ENCODE results near the gene RABGGTB. TPM values are rescaled to one million over a fixed set of nuclear protein-coding genes. Genes with fewer than 3 reads are reported as not detected.

The RABGGTB gene
- total and polyA plus RNA-seq, 2 experiments from 2014 or later, result 77.1 to 162 TPM

- no peak overlapping the region for H3K4me2 ChIP-seq
- no peak overlapping the region for H2AFZ ChIP-seq
- peaks cover 19% of the 10 kb centered on the region for H3K4me1 Mint-ChIP-seq
- peaks cover 97% of the 10 kb centered on the region for H3K36me3 Mint-ChIP-seq (ENCODE audit: low read depth)
- ATAC-seq (no peak), DNase-seq (ENCODE audit: low spot score) (no peak)
- H3K27me3 ChIP-seq (ENCODE audit: insufficient read depth), result no peaks in the 10 kb centered on the region
- no peak overlapping the region for H3K27ac Mint-ChIP-seq
- H3K4me3 ChIP-seq, result no peak overlapping the region
- H3K79me2 ChIP-seq (replicated peaks; ENCODE audit: insufficient read depth), result peaks cover 37% of the 10 kb centered on the region
- H3K27ac ChIP-seq (ENCODE audit: low read depth), result no peak overlapping the region
- H3K4me1 ChIP-seq (ENCODE audit: insufficient read depth), result peaks cover under 1% of the 10 kb centered on the region; the same call in 1 of the 2 replicates
- no peaks in the 10 kb centered on the region; the same call in 2 of the 3 replicates for H3K9me3 Mint-ChIP-seq
- peaks cover 43% of the 10 kb centered on the region for H3F3A ChIP-seq (replicated peaks; ENCODE audit: low read depth)
- no peak overlapping the region for H3K4me3 Mint-ChIP-seq
- no peaks in the 10 kb centered on the region for H3K9me2 ChIP-seq (ENCODE audit: insufficient read depth)
- H3K36me3 ChIP-seq (ENCODE audit: insufficient read depth), result peaks cover 67% of the 10 kb centered on the region
- peaks cover 50% of the 10 kb centered on the region for H4K20me1 ChIP-seq (replicated peaks; ENCODE audit: insufficient read depth)
- H3K27me3 Mint-ChIP-seq (ENCODE audit: insufficient read depth, low read depth, poor library complexity), result peaks cover 5% of the 10 kb centered on the region
- TF ChIP-seq CREB1 (CRISPR knock-in tag; IDR thresholded peaks at IDR 0.05; ENCODE audit: low read depth), result no peak
- no peak for TF ChIP-seq STAT1 (IDR thresholded peaks at IDR 0.05; ENCODE audit: unreplicated experiment)
- TF ChIP-seq NANOG (IDR thresholded peaks at IDR 0.05; ENCODE audit: borderline replicate concordance), result no peak
- TF ChIP-seq POLR2AphosphoS5 (IDR thresholded peaks at IDR 0.05; ENCODE audit: low read depth), result no peak
- TF ChIP-seq EZH2phosphoT487 (IDR thresholded peaks at IDR 0.05; ENCODE audit: unreplicated experiment), result no peak
- no peak for TF ChIP-seq JUNB (IDR thresholded peaks at IDR 0.05; ENCODE audit: unreplicated experiment)
- TF ChIP-seq, protein P1, sequence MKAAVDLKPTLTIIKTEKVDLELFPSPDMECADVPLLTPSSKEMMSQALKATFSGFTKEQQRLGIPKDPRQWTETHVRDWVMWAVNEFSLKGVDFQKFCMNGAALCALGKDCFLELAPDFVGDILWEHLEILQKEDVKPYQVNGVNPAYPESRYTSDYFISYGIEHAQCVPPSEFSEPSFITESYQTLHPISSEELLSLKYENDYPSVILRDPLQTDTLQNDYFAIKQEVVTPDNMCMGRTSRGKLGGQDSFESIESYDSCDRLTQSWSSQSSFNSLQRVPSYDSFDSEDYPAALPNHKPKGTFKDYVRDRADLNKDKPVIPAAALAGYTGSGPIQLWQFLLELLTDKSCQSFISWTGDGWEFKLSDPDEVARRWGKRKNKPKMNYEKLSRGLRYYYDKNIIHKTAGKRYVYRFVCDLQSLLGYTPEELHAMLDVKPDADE (IDR thresholded peaks at IDR 0.05), result no peak
- TF ChIP-seq, protein P2, sequence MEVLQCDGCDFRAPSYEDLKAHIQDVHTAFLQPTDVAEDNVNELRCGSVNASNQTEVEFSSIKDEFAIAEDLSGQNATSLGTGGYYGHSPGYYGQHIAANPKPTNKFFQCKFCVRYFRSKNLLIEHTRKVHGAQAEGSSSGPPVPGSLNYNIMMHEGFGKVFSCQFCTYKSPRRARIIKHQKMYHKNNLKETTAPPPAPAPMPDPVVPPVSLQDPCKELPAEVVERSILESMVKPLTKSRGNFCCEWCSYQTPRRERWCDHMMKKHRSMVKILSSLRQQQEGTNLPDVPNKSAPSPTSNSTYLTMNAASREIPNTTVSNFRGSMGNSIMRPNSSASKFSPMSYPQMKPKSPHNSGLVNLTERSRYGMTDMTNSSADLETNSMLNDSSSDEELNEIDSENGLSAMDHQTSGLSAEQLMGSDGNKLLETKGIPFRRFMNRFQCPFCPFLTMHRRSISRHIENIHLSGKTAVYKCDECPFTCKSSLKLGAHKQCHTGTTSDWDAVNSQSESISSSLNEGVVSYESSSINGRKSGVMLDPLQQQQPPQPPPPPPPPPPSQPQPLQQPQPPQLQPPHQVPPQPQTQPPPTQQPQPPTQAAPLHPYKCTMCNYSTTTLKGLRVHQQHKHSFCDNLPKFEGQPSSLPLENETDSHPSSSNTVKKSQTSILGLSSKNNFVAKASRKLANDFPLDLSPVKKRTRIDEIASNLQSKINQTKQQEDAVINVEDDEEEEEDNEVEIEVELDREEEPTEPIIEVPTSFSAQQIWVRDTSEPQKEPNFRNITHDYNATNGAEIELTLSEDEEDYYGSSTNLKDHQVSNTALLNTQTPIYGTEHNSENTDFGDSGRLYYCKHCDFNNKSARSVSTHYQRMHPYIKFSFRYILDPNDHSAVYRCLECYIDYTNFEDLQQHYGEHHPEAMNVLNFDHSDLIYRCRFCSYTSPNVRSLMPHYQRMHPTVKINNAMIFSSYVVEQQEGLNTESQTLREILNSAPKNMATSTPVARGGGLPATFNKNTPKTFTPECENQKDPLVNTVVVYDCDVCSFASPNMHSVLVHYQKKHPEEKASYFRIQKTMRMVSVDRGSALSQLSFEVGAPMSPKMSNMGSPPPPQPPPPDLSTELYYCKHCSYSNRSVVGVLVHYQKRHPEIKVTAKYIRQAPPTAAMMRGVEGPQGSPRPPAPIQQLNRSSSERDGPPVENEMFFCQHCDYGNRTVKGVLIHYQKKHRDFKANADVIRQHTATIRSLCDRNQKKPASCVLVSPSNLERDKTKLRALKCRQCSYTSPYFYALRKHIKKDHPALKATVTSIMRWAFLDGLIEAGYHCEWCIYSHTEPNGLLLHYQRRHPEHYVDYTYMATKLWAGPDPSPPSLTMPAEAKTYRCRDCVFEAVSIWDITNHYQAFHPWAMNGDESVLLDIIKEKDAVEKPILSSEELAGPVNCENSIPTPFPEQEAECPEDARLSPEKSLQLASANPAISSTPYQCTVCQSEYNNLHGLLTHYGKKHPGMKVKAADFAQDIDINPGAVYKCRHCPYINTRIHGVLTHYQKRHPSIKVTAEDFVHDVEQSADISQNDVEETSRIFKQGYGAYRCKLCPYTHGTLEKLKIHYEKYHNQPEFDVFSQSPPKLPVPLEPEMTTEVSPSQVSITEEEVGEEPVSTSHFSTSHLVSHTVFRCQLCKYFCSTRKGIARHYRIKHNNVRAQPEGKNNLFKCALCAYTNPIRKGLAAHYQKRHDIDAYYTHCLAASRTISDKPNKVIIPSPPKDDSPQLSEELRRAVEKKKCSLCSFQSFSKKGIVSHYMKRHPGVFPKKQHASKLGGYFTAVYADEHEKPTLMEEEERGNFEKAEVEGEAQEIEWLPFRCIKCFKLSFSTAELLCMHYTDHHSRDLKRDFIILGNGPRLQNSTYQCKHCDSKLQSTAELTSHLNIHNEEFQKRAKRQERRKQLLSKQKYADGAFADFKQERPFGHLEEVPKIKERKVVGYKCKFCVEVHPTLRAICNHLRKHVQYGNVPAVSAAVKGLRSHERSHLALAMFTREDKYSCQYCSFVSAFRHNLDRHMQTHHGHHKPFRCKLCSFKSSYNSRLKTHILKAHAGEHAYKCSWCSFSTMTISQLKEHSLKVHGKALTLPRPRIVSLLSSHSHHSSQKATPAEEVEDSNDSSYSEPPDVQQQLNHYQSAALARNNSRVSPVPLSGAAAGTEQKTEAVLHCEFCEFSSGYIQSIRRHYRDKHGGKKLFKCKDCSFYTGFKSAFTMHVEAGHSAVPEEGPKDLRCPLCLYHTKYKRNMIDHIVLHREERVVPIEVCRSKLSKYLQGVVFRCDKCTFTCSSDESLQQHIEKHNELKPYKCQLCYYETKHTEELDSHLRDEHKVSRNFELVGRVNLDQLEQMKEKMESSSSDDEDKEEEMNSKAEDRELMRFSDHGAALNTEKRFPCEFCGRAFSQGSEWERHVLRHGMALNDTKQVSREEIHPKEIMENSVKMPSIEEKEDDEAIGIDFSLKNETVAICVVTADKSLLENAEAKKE (CRISPR knock-in tag; IDR thresholded peaks at IDR 0.05), result no peak
- no peak for TF ChIP-seq ZNF114 (CRISPR knock-in tag; IDR thresholded peaks at IDR 0.05)
- TF ChIP-seq, protein P3, sequence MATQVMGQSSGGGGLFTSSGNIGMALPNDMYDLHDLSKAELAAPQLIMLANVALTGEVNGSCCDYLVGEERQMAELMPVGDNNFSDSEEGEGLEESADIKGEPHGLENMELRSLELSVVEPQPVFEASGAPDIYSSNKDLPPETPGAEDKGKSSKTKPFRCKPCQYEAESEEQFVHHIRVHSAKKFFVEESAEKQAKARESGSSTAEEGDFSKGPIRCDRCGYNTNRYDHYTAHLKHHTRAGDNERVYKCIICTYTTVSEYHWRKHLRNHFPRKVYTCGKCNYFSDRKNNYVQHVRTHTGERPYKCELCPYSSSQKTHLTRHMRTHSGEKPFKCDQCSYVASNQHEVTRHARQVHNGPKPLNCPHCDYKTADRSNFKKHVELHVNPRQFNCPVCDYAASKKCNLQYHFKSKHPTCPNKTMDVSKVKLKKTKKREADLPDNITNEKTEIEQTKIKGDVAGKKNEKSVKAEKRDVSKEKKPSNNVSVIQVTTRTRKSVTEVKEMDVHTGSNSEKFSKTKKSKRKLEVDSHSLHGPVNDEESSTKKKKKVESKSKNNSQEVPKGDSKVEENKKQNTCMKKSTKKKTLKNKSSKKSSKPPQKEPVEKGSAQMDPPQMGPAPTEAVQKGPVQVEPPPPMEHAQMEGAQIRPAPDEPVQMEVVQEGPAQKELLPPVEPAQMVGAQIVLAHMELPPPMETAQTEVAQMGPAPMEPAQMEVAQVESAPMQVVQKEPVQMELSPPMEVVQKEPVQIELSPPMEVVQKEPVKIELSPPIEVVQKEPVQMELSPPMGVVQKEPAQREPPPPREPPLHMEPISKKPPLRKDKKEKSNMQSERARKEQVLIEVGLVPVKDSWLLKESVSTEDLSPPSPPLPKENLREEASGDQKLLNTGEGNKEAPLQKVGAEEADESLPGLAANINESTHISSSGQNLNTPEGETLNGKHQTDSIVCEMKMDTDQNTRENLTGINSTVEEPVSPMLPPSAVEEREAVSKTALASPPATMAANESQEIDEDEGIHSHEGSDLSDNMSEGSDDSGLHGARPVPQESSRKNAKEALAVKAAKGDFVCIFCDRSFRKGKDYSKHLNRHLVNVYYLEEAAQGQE (IDR thresholded peaks at IDR 0.05; ENCODE audit: unreplicated experiment), result no peak
- TF ChIP-seq, protein P4, sequence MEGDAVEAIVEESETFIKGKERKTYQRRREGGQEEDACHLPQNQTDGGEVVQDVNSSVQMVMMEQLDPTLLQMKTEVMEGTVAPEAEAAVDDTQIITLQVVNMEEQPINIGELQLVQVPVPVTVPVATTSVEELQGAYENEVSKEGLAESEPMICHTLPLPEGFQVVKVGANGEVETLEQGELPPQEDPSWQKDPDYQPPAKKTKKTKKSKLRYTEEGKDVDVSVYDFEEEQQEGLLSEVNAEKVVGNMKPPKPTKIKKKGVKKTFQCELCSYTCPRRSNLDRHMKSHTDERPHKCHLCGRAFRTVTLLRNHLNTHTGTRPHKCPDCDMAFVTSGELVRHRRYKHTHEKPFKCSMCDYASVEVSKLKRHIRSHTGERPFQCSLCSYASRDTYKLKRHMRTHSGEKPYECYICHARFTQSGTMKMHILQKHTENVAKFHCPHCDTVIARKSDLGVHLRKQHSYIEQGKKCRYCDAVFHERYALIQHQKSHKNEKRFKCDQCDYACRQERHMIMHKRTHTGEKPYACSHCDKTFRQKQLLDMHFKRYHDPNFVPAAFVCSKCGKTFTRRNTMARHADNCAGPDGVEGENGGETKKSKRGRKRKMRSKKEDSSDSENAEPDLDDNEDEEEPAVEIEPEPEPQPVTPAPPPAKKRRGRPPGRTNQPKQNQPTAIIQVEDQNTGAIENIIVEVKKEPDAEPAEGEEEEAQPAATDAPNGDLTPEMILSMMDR (conservative IDR thresholded peaks at IDR 0.05; ENCODE audit: low read depth in 2 of 2), result no peak
- TF ChIP-seq ZNF331 (CRISPR knock-in tag; IDR thresholded peaks at IDR 0.05; ENCODE audit: low read depth), result no peak
- no peak for TF ChIP-seq EZH2 (IDR thresholded peaks at IDR 0.05; ENCODE audit: low read depth, unreplicated experiment)
Measured at GRCh38 chr1:75794382-75794781, 8.3 kb downstream of the RABGGTB start.

Measured in GM23338 (cell line).